Muscle of leg (tissue), 16 donors: Measurements from ENCODE around the gene CAPSL. TPM values are rescaled to one million over a fixed set of nuclear protein-coding genes. Genes with fewer than 3 reads are reported as not detected.
A peak's percentile ranks its signal among the peaks of the same experiment; 100 is the strongest.
"Not testable (repeated sequence)": the region's sequence is repeated elsewhere in the genome, so short reads cannot be mapped to it uniquely, and the experiment has no call there.

Source experiments
- DNase-seq: peaks from one replicate; pipeline ENCODE4 v3.0.0; 2013
- H3K27ac ChIP-seq: one replicate; pipeline ENCODE4 v1.5.1; 2013; ENCODE audit warnings: mild to moderate bottlenecking, low read length, control low read depth
- H3K27me3 ChIP-seq: one replicate; pipeline ENCODE4 v1.6.1; 2013; ENCODE audit warnings: low read length; ENCODE audit not compliant: control insufficient read depth, insufficient read depth
- H3K36me3 ChIP-seq: one replicate; pipeline ENCODE4 v1.6.1; 2013; ENCODE audit warnings: low read length; ENCODE audit not compliant: control insufficient read depth, insufficient read depth
- H3K4me1 ChIP-seq: one replicate; pipeline ENCODE4 v1.6.1; 2013; ENCODE audit warnings: low read length; ENCODE audit not compliant: control insufficient read depth, insufficient read depth
- H3K4me3 ChIP-seq: one replicate; pipeline ENCODE4 v1.5.1; 2013; ENCODE audit warnings: low read length, control low read depth
- H3K9me3 ChIP-seq: replicated peaks from 2 replicates; pipeline ENCODE4 v1.6.1; 2013; ENCODE audit warnings: low read depth, low read length; ENCODE audit not compliant: control insufficient read depth
- WGBS: methylation state at CpG from one replicate; pipeline ENCODE4 v1.1.5; 2013; ENCODE audit warnings: missing lambda C conversion rate; ENCODE audit not compliant: insufficient coverage; 5-methylcytosine and 5-hydroxymethylcytosine counted together
- long read RNA-seq, 11 donors: transcript quantifications; one replicate each; lab custom pipeline, GENCODE V29; 2026
- polyA plus RNA-seq, 8 donors: library from polyadenylated mRNA; unstranded; fragments of 120-200 nt; gene quantifications; one replicate each; pipeline versions ENCODE4 v1.2.1 to v1.2.3, GENCODE V29; 2013; ENCODE audit warnings: inconsistent platforms in 1 of 8, low replicate concordance in 1 of 8; ENCODE audit not compliant: insufficient read length in 8 of 8, insufficient read depth in 1 of 8
- total RNA-seq: library from RNA; stranded (reverse); fragments of 120-200 nt; gene quantifications from one replicate; pipeline ENCODE4 v1.2.4, GENCODE V29; 2013

The CAPSL gene
- total RNA-seq = not detected
- under 1 TPM in 1 of 8 donors, not detected in 7; 0.32 TPM for polyA plus RNA-seq
- long read RNA-seq, donor 1 = 0 reads
- long read RNA-seq, donor 2 = 0 reads
- long read RNA-seq, donor 3 = 0 reads
- long read RNA-seq, donor 4 = 0 reads
- long read RNA-seq, donor 5 = 0 reads
- long read RNA-seq, donor 6 = 0 reads
- long read RNA-seq, donor 7 = 0 reads
- long read RNA-seq, donor 8 = 0 reads
- long read RNA-seq, donor 9 = 0 reads
- long read RNA-seq, donor 10 = 0 reads
- long read RNA-seq, donor 11 = 0 reads

DNA sequence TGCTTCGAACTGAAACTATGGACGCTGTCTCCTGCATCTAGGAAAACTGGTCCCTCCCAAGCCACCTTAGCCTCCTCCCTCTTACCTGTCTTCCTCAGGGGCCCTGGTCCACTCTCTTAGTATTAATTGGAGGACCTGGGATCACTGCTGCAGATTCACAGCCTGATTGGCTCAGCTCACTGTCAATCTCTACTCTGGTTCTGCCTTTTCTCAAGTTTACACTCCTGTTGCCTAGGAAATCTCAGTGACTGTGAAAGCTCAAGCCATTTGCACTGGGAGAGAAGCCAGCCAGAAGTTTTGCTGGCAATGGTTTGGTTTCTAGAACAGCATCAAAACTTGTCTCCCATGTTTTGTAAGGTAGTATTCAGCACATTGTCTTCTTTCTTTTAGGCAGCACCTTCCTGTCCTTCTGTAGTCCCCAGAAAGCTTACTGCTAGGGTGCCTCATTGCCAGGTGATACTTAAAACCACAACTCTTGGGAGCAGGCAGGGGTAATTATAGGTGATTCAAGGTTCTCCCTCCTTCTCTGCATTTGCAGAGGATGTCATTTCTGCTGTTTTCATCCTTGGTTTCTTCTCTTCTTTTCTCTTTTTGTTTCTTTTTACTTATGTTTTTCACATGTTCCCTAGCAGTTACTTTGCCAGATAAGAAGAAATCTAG, at the start of gene CAPSL:
Gene CAPSL (minus strand): TSS at position 55 of the 660 bp plus-strand sequence. CDS start 17,502 bp downstream, outside the sequence.
- Histone ChIP-seq H3K9me3 (no peaks in the 10 kb centered on the region), H3K27me3 (no peaks in the 10 kb centered on the region), H3K27ac (no peak within 1 kb of the TSS), H3K4me1 (no peaks in the 10 kb centered on the region), H3K4me3 (no peak within 1 kb of the TSS), H3K36me3 (no peaks in the 10 kb centered on the region)
- WGBS = no CpG with 5 or more reads among the region's 2 CpGs
- DNase-seq = peak; percentile 94

- peaks cover 3% of the 10 kb centered on the region for H3K27me3 ChIP-seq
- no peaks in the 10 kb centered on the region for H3K36me3 ChIP-seq
- no peak overlapping the region for H3K4me3 ChIP-seq
- H3K27ac ChIP-seq = no peak overlapping the region
- peaks cover 1% of the 10 kb centered on the region for H3K9me3 ChIP-seq
- no peak for DNase-seq
- no peaks in the 10 kb centered on the region for H3K4me1 ChIP-seq
- WGBS = no CpG with 5 or more reads among the region's 3 CpGs
Measured at GRCh38 chr5:35987776-35988175, 49.4 kb upstream of the CAPSL start.

DNA sequence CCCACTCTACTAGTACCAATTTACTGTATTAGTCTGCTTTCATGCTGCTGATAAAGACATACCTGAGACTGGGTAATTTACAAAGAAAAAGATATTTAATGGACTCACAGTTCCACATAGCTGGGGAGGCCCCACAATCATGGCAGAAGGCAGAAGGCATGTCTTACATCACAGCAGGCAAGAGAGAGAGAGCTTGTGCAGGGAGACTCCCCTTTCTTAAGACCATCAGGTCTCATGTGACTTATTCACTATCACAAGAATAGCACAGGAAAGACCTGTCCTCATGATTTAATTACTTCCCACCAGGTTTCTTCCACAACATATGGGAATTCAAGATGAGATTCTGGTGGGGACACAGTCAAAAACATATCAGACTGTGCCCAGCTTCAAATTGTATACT, 41.3 kb upstream of the CAPSL start:
- no peaks in the 10 kb centered on the region for H3K4me1 ChIP-seq
- H3K27me3 ChIP-seq = no peaks in the 10 kb centered on the region
- no peak overlapping the region for H3K27ac ChIP-seq
- DNase-seq = no peak
- peaks cover 14% of the 10 kb centered on the region for H3K9me3 ChIP-seq
- no peaks in the 10 kb centered on the region for H3K36me3 ChIP-seq
- H3K4me3 ChIP-seq = no peak overlapping the region

- not testable (repeated sequence) for H3K36me3 ChIP-seq, H3K27me3 ChIP-seq, H3K4me1 ChIP-seq, H3K9me3 ChIP-seq, H3K27ac ChIP-seq, DNase-seq, H3K4me3 ChIP-seq
- 82% methylated on average over 1 of the region's 3 CpGs for WGBS
Measured at GRCh38 chr5:35976859-35977258, 38.4 kb upstream of the CAPSL start.

- Histone ChIP-seq H3K9me3 (peaks cover 2% of the 10 kb centered on the region), H3K4me3 (no peak overlapping the region), H3K27ac (no peak overlapping the region), H3K4me1 (no peaks in the 10 kb centered on the region), H3K36me3 (no peaks in the 10 kb centered on the region), H3K27me3 (no peaks in the 10 kb centered on the region)
- DNase-seq = no peak
- 60% methylated on average over 1 of the region's 4 CpGs for WGBS
Measured at GRCh38 chr5:35974570-35974969, 36.1 kb upstream of the CAPSL start.

GRCh38 chr5:35971878-35972210, 33.4 kb upstream of the CAPSL start:
- no peak for DNase-seq
- H3K4me1 ChIP-seq = no peaks in the 10 kb centered on the region
- WGBS = 86% methylated on average over 1 of the region's 5 CpGs
- no peaks in the 10 kb centered on the region for H3K36me3 ChIP-seq
- H3K27ac ChIP-seq = no peak overlapping the region
- H3K27me3 ChIP-seq = no peaks in the 10 kb centered on the region
- H3K4me3 ChIP-seq = no peak overlapping the region
- no peaks in the 10 kb centered on the region for H3K9me3 ChIP-seq

DNA sequence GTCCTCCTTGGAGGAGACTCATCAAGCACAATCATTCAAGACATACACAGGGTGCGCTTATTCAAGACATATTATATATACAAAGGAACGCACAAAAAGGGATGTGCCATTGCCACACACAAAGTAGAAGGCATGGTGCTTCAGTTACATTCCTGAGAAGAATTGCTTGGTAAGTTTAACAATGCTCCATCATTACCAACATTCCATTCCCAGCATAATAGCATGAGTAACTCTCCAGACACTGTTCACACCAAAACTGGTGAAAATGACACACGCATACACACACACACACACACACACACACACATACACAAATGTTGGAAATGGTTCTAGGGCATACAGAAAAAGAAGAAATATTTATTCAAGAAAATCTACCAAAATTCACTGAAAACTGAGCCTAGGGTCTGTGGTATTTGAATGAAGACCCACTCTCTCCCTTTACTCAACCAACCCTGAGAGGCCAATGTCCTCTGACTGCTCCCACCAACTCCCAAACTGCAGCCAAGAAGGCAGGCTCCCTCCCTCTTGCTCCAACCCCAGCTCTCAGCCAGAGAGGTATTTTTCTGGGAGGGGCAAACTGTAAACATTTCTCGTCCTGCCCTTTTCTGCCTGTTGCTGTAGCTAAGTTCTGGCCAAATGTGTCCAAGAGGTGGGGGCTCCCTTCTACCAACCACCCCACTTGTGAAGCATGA, 32.9 kb upstream of the CAPSL start:
- no peaks in the 10 kb centered on the region for H3K4me1 ChIP-seq
- no peak overlapping the region for H3K4me3 ChIP-seq
- no peak overlapping the region for H3K27ac ChIP-seq
- H3K36me3 ChIP-seq = no peaks in the 10 kb centered on the region
- WGBS = no CpG with 5 or more reads among the region's 4 CpGs
- no peaks in the 10 kb centered on the region for H3K27me3 ChIP-seq
- H3K9me3 ChIP-seq = no peaks in the 10 kb centered on the region
- no peak for DNase-seq

DNA sequence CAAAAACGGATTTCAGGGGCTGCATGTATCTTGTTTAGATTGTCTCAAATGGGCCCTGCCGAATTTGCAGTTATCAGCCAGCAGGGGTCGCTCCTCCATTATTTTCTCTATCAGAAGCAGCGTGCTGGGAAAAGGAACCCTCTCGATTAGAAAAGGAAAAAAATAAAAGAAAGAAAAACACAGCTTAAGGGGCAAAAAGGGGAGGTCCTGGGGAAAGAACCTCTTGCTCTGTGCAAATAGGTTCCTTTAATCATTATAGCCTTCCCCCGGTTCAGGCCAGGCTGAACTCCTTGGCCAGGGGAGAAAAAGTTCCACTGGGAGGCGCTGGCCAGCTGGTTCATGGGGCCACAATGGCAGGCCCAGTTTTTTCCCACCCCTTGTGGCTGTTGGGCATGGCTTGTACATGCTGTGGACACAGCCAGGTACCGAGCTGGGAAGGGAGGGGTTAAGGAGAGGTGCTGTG, 25.0 kb upstream of the CAPSL start:
- H3K36me3 ChIP-seq = no peaks in the 10 kb centered on the region
- H3K27me3 ChIP-seq = no peaks in the 10 kb centered on the region
- no peak for DNase-seq
- H3K4me1 ChIP-seq = no peaks in the 10 kb centered on the region
- peaks cover 9% of the 10 kb centered on the region for H3K9me3 ChIP-seq
- no peak overlapping the region for H3K27ac ChIP-seq
- H3K4me3 ChIP-seq = no peak overlapping the region
- 54% methylated on average over 2 of the region's 8 CpGs for WGBS

DNA sequence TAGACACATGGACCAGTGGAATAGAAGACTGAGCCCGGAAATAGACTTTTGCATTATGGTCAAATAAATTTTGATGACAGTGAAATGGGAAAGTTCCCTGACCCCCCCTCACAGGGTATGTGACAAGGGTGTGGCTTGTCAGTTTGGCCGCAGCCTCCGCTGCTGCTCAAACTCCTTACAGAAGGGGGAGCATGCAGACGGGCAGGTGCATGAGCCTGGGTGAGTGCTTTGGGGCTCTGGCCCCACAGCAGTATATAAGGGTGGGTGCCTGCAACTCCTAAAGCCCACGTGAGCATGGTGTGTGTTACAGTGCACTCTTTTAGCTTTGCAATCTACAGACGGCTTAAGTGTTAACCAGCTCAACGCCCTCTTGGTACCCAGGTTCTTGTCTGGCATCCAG, 21.9 kb upstream of the CAPSL start:
- no peaks in the 10 kb centered on the region for H3K4me1 ChIP-seq
- H3K36me3 ChIP-seq = no peaks in the 10 kb centered on the region
- 71% methylated on average over 5 of the region's 7 CpGs for WGBS
- DNase-seq = no peak
- no peaks in the 10 kb centered on the region for H3K27me3 ChIP-seq
- H3K4me3 ChIP-seq = no peak overlapping the region
- peaks cover 9% of the 10 kb centered on the region for H3K9me3 ChIP-seq
- no peak overlapping the region for H3K27ac ChIP-seq

DNA sequence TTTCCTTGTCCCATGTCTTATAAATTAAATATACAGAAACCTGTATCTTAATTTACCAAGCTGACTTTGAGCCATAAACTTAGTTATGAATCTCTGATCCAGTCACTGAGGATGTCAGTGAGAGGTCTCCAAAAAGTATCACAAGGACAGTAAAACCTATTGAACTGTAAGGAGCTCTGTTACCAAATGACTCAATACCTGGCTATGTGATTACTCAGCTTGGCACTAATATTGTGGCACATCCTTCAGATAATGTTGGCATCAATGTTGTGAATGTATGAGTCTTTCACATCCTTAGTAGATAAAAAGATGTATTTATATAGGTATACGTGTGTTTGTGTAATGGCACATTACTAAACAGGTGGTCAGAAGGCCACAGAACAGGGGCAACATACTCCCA, 18.0 kb upstream of the CAPSL start:
- Histone ChIP-seq H3K27me3 (no peaks in the 10 kb centered on the region), H3K4me3 (no peak overlapping the region), H3K27ac (no peak overlapping the region), H3K9me3 (no peaks in the 10 kb centered on the region), H3K4me1 (no peaks in the 10 kb centered on the region), H3K36me3 (no peaks in the 10 kb centered on the region)
- DNase-seq = no peak
- no CpG with 5 or more reads among the region's 1 CpG for WGBS
